GM21367 (cell line): ENCODE results near the gene AKR1C2.
"Not testable (repeated sequence)": the region's sequence is repeated elsewhere in the genome, so short reads cannot be mapped to it uniquely, and the experiment has no call there.

ENCODE experiments used
- ATAC-seq: cut with Tn5 transposase; IDR thresholded peaks from one replicate; pipeline ENCODE4 v1.9.1; 2021; ENCODE audit not compliant: unreplicated experiment

The AKR1C2 gene

DNA sequence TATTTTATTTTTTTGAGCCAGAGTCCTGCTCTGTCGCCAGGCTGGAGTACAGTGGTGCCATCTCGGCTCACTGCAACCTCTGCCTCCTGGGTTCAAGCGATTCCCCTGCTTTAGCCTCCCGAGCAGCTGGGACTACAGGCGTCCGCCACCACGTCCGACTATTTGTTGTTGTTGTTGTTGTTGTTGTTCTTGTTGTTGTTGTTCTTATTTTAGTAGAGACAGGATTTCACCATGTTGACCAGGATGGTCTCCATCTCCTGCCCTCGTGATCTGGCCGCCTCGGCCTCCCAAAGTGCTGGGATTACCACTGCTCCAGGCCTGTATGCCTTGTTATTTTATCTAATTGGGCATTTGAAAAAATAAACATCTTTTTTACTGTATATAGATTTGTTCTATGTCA, 42.1 kb downstream of the AKR1C2 start:
- not testable (repeated sequence) for ATAC-seq

DNA sequence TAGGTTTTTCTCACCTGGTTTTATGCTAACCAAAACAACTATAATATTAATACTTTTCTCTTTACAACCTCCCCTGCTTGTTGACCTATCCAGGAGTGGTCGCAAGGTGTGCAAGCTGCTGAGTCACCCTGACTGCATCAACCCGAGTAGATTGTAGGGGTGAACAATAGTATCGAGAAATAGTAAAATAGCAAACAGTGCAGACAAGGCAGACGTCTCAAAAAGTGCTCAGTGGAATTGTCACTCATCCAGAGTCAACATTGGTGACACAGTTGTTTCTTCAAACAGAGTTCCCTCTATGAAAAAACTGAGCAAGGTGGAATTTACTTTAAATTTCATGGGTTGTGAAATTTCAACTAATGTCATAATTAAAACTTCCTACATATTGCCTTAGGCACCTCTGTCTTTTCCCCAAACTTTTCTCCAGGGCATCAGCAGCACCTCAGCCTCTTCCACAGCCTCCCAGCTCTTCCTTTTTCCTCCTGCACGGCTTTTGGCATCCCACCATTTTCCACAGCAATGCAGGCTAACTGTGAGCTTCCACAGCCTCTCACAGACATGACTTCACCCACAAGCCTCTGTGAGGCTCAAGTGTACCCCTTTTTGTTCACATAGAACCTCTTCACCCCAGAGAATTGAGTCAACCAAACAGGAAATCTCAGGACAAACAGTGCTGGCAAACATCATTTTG, 46.6 kb downstream of the AKR1C2 start:
- ATAC-seq = not testable (repeated sequence)

- ATAC-seq = not testable (repeated sequence)
Observed at GRCh38 chr10:4956088-4956487, 47.6 kb downstream of the AKR1C2 start.

GRCh38 chr10:4953405-4953804, 50.3 kb downstream of the AKR1C2 start:
- no peak for ATAC-seq

- ATAC-seq = not testable (repeated sequence)
Observed at GRCh38 chr10:4951512-4952162, 52.0 kb downstream of the AKR1C2 start.

DNA sequence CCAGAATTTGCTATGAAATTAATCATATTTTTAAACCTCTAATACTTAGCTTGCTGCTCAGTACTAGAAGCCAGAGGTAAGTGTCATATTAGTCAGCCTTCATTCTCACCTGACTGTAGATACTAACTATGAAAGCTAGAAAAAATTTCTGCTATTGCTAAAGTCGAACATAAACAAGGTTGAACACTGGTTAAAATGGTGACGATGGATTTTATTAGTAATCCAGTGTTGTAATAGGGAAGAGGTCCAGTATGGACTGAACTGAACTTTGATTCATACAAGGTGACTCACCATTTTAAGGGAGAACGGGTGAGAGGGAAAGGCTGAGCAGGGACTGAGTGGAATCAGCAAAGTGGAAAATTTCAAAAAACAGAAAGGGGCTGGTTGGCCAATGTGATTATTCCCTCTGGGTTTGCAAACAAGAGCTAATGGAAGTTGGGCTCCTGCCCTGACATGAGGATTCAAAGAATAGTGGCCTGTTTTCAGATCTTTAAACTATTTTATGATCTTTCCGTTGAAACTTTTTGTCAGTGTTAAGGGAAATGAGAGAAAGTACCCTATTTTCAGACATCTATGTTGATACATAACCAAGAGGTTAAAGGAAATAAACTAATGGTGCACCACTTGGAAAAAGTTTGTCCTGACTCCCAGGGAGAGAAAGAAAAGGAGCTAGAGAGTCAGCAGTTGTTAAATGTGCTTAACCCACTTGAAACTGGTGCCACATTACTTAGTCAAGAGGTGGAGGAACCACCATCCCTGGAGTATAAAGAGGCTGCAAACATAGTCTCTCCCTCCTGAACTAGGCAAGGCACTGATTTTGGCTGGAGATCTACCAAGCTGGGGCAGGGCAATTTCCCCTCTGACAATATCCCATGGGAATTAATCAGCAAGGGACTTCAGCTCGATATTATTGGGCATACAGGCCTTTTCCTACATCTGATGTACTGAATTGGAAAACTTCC, 55.7 kb downstream of the AKR1C2 start:
- ATAC-seq = no peak

- no peak for ATAC-seq
Observed at GRCh38 chr10:4947039-4947634, 56.5 kb downstream of the AKR1C2 start.

DNA sequence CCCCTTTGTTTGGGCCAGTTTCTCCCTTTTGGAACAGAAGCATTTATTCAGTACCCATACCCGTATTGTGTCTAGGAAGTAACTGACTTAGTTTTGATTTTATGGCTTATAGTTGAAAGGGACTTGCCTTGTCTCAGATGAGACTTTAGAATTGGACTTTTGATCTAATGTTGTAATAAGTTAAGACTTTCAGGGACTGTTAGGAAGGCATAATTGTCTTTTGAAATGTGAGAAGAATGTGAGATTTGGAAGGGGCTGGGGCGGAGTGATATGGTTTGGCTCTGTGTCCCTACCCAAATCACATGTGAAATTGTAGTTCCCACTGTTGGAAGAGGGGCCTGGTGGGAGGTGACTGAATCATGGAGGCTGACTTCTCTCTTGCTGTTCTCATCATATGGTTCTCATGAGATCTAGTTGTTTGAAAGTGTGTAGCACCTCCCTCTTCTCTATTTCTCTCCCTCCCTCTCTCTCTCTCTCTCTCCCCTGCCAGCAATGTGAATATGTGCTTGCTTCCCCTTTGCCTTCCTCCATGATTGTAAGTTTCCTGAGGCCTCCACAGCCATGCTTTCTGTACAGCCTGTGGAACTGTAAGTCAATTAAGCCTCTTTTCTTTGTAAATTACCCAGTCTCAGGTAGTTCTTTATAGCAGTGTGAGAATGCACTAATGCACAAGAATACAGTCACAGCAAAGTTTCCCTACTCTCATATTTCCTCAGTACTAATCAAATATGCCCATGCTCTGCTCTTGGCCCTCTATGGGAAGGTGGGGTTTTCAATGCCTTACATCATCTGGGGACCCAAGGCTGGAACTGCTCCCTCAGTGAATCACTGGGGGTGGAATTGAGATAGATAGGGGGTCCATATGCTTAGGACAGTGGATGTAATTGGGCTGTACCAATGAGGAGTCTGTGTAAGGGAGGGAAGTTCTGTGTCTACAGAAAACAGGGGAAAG, 57.6 kb downstream of the AKR1C2 start:
- ATAC-seq = no peak

GRCh38 chr10:4944841-4945240, 58.8 kb downstream of the AKR1C2 start:
- no peak for ATAC-seq

DNA sequence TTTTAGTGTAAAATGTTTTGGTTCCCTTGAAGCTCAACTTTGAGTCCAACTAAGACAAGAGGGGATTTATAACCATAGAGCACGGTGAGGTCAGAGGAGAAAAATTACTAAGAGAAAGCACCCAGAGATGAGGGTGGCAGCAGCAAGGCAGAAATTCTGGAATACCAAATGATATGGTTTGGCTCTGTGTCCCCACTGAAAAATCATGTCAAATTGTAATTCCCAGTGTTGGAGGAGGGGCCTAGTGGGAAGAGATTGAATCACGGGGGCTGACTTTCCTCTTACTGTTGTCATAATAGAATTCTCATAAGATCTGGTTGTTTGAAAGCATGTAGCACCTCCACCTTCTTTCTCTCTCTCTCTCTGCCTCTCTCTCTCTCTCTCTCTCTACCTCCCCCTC, 59.8 kb downstream of the AKR1C2 start:
- no peak for ATAC-seq

DNA sequence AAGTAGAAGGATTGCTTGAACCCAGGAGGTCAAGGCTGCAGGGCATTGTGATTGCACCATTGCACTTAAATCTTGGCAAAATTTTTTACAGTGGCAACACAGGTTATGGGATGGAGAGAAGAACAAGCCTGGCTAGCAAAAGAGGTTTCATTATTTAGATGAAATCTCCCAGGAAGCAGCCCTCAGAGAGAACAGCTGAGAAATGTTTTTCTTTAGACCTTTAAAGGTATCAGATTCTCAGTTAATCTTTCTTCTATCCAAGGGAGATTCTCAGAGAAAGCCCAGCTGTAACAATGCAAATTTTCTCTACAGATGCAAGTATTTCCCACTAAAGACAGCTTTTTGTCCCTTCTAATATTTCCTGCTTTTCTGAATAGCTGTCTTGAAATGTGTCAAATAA, 60.2 kb downstream of the AKR1C2 start:
- ATAC-seq = not testable (repeated sequence)

GRCh38 chr10:4942931-4943330, 60.7 kb downstream of the AKR1C2 start:
- ATAC-seq = not testable (repeated sequence)

DNA sequence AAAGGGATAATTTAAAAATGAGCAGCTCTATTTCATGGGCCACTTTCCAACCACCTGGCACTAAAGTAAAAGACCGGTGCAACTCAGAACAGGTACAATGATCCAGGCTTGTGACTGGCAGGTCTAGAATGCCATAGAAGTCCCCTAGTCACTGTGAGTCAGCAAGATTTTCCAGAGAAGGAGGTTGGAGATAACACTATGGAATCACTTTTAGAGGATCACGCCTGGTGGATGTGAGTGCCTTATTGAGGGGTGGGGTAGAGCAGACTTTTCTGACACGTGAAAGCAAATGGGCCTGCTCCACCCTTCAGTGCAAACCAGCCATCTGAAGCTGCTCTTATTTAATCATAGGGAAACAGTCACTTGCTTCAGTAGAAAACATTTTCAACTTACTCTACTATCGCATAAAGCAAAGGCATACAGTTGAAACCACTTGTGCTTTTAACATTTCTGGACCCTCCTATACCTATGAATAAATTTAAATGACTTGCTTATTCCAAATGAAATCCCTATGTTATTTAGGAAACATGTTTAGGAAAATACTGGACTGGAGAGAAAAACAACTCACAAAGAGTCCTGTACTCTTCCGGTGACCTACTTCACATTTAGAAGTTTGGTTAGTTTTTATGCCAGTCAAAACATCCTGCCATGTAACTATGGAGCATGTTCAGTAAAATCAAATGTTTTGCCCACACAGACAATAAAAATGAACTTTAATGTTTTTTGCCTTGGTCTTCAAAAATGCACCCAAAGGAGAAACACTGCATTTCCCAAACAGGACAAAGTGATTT, 61.9 kb downstream of the AKR1C2 start:
- no peak for ATAC-seq

GRCh38 chr10:4940909-4941308, 62.7 kb downstream of the AKR1C2 start:
- not testable (repeated sequence) for ATAC-seq

- not testable (repeated sequence) for ATAC-seq
Observed at GRCh38 chr10:4940073-4940428, 63.6 kb downstream of the AKR1C2 start.

GRCh38 chr10:4939224-4940072, 64.2 kb downstream of the AKR1C2 start:
- ATAC-seq = no peak
